HT1080 (cell line): ENCODE measurements around the gene MTA1. TPM values are rescaled to one million over a fixed set of nuclear protein-coding genes. Genes with fewer than 3 reads are reported as not detected.

Experiments used
- DNase-seq: peaks from one replicate; pipeline ENCODE4 v3.0.0-alpha.2; 2015; ENCODE audit warnings: low read depth
- polyA plus RNA-seq, 2 experiments: library from polyadenylated mRNA; depleted of rRNA; stranded (reverse); fragments of >200 nt; gene quantifications; 2 replicates each; pipeline ENCODE4 v1.2.3, GENCODE V29; 2015
- total RNA-seq: library from RNA; depleted of rRNA; stranded (reverse); fragments of >200 nt; shearing (Covaris generic); gene quantifications from 2 replicates; pipeline ENCODE4 v1.2.3, GENCODE V29; 2014; rRNA removed

The MTA1 gene
- total RNA-seq, result 57.8 and 78.4 TPM in 2 replicates
- polyA plus RNA-seq (2015; cell fraction: cytosol; rRNA removed), result 89.3 and 96.3 TPM in 2 replicates
- 243 and 244 TPM in 2 replicates for polyA plus RNA-seq (2015; cell fraction: nucleus; rRNA removed)

- no peak for DNase-seq
Observed at GRCh38 chr14:105419195-105420091, at the start of gene MTA1. Gene MTA1, plus strand, starts transcription at chr14:105419827. Its CDS starts 209 bp downstream, at chr14:105420036.

GRCh38 chr14:105374389-105374788 lies 45.2 kb upstream of the MTA1 start:
- DNase-seq, result no peak

GRCh38 chr14:105375635-105376057 lies 44.0 kb upstream of the MTA1 start:
- DNase-seq, result peak; percentile 43

GRCh38 chr14:105376521-105377440 lies 42.8 kb upstream of the MTA1 start:
- DNase-seq, result no peak

- DNase-seq, result no peak
Observed at GRCh38 chr14:105377555-105378182, 42.0 kb upstream of the MTA1 start.

GRCh38 chr14:105378199-105378598 lies 41.4 kb upstream of the MTA1 start:
- DNase-seq, result no peak

GRCh38 chr14:105378873-105379685 lies 40.5 kb upstream of the MTA1 start:
- DNase-seq, result no peak

- DNase-seq, result no peak
Observed at GRCh38 chr14:105379946-105380345, 39.7 kb upstream of the MTA1 start.

GRCh38 chr14:105380756-105381155 lies 38.9 kb upstream of the MTA1 start:
- no peak for DNase-seq

GRCh38 chr14:105381446-105382342 lies 37.9 kb upstream of the MTA1 start:
- no peak for DNase-seq

GRCh38 chr14:105382343-105383082 lies 37.1 kb upstream of the MTA1 start:
- DNase-seq, result no peak

- DNase-seq, result no peak
Observed at GRCh38 chr14:105383083-105383730, 36.4 kb upstream of the MTA1 start.

- no peak for DNase-seq
Observed at GRCh38 chr14:105384041-105384557, 35.5 kb upstream of the MTA1 start.

- DNase-seq, result no peak
Observed at GRCh38 chr14:105384605-105385321, 34.9 kb upstream of the MTA1 start.

- DNase-seq, result no peak
Observed at GRCh38 chr14:105385322-105385637, 34.3 kb upstream of the MTA1 start.

- no peak for DNase-seq
Observed at GRCh38 chr14:105385698-105386365, 33.8 kb upstream of the MTA1 start.
